ENCODE data around the gene FICD.

The FICD gene

DNA sequence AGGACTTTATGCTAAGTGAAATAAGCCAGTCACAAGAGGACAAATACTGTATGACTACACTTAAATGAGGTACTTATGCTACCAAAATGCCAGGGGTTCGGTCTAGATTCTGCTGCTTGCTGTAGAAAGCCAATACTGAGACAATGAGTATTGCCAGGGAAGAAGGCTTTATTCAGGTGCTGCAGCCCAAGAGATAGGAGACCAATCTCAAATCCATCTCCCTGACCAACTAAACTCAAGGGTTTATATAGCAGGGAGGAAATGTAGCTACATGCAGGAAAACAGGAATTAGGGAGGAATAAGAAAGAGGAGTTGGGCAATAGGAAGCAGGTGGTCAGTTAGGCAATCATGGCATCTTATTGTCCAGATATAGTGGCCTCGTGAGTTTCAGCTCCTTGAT is 12.2 kb upstream of the FICD start:
- no peak for DNase-seq (ENCODE audit: low spot score)

DNA sequence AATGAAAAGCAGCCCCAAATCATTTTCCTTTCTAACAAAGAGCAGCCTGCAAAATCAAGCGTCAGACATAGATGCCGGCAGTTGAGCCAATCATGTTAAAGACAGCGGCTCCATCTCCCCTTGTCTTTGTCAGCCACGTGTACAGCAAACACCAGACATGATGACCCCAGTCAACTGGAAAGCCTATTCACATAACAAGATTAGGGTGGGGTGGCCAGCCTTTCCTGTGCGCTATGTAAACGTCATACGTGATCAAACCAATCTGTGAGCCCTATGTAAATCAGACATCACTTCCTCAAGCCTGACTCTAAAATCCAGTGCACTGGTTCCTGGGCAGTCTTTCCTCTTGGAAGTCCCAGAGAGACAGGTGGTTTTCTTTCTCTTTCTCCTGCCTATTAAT is 9.9 kb upstream of the FICD start:
- DNase-seq (ENCODE audit: low spot score) = no peak

DNA sequence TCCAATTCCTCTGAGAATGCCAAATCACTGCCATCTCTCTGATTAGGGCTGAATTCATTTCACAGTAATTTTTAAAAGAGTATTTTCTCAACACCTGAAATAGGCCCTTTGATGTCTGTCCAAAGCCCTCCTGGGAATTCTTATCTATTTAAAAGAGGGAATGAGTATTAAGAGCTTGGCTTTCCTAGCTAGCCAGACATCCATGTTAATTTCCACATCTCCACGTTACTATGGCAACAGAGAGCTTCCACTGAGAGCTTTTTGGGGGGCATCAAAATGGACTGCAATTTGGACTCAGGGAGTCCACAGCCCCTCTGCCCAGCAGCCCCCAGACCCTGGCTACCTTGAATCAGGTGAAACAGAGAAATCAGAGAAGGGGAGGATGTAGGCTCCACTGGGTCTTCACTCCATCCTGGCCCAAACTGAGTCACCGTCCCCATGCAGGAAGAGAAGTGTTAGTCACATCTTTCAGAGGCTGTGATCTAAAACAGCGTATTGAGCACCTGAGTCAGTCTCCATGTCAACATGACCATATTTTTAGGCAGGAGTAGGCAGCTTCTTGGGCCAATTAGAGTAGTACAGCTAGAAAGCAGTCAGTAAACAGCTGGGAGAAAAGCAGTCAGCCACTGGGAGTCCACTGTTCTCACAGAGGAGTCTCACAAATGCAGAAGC is 7.0 kb upstream of the FICD start:
- DNase-seq (ENCODE audit: low spot score) = no peak

DNA sequence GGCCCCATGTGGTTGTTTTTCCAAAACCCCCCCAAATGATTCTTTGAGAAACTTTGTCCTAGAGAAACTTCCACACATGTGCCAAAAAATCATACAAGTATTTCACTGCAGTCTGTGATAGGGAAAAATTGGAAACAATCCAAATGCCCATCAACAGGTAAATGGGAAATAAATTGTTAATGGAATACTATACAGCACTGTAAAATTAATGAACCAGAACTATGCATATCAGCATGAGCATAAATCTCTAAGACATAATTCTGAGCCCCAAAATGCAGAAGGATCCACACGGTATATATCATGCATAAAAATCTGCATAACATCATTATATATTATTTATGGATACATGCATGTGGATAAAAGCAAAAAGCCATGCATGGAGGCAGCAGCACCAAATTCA is 5.3 kb upstream of the FICD start:
- no peak for DNase-seq (ENCODE audit: low spot score)

DNA sequence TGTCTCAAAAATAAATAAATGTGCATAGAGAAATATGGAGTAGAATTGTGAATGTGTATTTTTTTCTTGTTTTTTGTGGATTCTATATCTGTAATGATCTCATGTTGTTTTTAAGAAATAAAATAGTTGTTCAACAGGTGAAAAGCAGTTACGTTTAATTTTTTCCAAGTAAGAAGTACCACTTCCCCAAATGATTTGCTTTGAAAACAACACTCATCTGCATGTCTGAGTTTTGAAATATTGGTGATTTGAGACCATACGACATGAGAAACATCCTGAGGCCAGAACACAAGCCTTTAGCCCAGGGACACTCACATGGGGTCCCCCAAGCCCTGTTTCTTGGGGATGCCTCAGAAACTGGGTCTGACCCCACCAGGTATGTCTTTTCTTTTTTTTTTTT is 4.2 kb upstream of the FICD start:
- no peak for DNase-seq (ENCODE audit: low spot score)

DNA sequence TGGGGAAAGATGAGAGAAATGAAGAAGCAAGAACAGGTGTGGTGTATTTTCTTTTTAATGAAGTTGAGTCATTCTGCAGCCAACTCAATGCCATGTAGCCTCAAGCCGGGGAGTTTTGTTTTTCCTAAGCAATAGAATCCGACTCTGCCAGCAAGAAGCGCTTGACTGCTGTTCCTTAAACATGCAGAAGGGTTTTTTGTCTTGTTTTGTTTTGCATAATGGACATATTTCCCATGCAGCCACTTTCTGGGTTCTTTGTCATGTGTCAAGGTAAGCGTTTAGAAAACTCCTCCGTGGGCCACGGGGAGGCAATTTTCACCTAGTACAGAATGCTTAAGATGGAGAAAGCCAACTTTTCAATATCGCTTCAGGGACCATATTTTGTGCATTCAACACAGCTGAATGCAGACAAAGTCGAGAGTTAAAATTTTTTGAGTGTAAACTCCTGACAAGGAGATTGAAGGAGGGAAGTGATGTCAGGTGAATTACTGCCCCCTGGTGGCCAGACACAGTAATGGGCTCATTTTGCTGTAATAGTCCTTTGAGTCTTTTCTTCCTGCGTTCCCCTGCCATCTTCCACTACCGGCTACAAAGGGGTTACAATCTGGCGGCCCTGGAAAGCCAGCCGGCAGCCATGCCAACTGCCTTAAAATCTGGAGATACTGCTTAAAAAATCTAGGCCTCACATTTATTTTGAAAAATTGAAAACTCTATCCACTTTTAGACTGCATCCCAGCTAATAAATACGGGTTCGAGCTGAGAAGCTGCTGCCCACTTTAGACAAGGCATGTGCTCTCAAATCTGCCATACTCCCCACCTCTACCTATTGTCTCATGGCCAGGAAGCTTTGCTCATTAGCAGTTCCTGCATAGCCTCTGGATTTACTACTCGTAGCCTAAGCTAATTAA is 3.2 kb upstream of the FICD start:
- DNase-seq (ENCODE audit: low spot score) = peak; percentile 40

DNA sequence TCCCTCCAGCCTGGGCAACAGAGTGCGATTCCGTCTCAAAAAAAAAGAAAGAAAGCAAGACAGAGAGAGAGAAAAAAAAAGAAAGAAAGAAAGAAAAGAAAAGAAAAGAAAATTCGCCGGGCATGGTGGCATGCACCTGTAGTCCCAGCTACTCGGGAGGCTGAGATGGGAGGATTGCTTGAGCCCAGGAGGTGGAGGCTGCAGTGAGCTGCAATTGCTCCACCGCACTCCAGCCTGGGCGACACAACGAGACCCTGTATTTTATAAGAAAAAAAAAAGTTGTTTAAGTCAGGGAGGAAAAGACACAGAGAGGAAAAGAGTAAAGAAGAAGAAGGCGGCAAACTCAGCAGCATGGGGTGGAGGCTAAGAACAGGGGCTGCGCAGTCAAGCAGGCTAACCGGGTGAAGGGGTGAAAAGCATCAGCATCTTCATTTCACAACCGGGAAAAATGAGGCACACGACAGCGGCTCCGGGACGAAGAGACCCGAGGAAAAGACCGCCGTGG is 557 bp upstream of the FICD start:
- DNase-seq (ENCODE audit: low spot score) = no peak

DNA sequence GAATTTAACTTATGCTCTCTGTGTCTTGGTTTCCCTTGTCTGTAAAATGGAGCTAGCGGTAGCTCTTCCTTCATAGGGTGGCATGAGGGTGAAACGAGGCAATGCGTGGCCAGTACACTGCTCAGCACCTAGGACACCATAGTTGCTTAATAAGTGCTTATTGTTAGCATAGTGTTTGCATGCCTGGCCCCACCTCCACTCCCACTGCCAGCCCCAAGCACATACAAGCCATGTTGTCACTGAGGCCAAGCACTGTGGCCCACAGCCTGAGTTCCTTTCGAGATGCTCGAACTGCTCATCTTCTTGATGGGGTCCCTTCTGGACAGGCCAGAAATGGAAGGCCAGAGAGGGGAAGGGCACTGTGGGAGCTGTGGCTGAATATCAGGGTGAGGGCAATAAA is 839 bp downstream of the FICD start:
- DNase-seq (ENCODE audit: low spot score) = no peak

DNA sequence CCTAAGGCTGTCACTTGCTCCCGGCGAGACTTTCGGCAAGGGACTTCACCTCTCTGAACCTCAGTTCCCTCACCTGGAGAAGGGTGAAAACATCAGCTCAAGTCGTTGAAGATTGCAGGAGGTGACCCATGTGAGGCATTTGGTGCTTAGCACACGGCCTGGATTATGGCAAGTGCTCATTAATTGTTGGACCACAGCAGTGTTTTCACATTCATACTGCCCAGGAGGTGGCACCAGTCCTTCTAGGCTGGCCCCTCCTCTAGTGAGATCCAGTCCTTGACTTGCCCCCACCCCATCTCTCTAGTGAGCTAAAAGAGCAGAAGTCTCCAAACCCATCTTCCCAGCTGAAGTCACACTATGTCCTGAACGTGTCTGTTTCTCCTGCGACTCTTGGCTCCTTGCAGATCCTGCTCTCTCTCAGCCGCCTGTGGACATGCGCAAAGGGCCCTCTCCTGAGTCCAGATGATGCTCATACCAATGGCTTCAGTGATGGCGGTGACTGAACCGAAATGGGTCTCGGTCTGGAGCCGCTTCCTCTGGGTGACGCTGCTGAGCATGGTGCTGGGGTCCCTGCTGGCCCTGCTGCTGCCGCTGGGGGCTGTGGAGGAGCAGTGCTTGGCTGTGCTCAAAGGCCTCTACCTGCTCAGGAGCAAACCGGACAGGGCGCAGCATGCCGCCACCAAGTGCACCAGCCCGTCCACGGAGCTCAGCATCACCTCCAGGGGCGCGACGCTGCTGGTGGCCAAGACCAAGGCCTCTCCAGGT is 1.6 kb downstream of the FICD start:
- DNase-seq (ENCODE audit: low spot score) = no peak

DNA sequence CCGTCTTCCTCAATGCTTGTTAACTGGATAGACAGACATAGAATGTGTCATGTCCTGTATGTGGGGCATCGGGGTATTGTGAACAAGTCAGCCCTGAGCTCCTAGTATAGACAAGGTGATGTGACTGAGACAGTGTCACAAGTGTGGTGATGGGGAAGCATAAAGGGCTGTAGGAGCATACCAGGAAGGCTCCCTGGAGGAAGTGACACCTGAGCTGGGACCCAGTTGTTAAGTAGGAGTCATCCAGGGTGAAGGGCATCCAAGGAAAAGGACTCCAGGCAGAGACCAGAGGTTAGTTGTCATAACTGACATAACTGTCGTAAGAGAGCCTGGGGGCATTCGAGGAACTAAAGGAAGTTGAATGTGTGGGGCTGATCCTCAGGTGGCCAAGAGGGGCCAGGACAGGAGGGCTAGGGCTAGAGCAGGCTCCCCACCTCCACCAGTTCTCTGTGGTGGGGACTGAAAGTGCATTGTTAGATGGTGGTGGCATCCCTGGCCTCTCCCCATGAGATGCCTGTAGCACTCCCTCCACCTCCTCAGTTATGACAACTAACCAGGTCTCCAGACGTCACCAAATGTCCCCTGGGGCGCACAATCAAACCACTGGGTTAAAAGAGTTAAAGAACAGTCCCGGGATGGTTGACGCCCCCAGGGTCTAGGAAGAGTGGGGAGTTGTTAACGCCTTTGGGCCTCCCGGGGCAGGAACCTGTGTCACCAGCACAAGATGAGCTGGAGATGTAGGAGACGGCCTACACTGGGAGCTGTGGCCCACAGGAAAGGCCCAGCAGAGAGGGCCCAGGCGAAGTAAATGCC is 2.4 kb downstream of the FICD start:
- DNase-seq (ENCODE audit: low spot score) = no peak

DNA sequence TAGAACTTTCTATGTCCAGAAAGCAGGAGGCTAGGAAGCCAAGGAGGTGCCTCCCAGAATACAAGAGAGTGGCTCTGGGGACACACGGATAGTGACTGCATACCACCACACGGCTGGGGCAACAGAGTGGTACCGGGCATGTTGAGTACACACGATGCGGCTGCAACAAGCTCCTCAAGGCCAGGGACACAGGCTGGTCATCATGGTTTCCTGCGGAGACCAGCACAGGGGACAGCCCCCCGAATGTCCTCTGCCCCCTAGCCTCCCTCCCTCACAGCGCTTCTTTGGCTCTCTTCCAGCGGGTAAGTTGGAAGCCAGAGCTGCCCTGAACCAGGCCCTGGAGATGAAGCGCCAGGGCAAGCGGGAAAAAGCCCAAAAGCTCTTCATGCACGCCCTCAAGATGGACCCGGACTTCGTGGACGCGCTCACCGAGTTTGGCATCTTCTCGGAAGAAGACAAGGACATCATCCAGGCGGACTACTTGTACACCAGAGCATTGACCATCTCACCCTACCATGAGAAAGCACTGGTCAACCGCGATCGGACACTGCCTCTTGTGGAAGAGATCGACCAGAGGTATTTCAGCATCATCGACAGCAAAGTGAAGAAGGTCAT is 3.1 kb downstream of the FICD start:
- DNase-seq (ENCODE audit: low spot score) = no peak

DNA sequence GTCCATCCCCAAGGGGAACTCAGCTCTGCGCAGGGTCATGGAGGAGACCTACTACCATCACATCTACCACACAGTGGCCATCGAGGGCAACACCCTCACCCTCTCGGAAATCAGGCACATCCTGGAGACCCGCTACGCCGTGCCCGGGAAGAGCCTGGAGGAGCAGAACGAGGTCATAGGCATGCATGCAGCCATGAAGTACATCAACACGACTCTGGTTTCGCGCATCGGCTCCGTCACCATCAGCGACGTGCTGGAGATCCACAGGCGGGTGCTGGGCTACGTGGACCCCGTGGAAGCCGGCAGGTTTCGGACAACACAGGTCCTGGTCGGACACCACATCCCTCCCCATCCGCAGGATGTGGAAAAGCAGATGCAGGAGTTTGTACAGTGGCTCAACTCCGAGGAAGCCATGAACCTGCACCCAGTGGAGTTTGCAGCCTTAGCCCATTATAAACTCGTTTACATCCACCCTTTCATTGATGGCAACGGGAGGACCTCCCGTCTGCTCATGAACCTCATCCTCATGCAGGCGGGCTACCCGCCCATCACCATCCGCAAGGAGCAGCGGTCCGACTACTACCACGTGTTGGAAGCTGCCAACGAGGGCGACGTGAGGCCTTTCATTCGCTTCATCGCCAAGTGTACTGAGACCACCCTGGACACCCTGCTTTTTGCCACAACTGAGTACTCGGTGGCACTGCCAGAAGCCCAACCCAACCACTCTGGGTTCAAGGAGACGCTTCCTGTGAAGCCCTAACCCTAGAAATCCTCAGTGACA is 3.8 kb downstream of the FICD start:
- DNase-seq (ENCODE audit: low spot score) = no peak

DNA sequence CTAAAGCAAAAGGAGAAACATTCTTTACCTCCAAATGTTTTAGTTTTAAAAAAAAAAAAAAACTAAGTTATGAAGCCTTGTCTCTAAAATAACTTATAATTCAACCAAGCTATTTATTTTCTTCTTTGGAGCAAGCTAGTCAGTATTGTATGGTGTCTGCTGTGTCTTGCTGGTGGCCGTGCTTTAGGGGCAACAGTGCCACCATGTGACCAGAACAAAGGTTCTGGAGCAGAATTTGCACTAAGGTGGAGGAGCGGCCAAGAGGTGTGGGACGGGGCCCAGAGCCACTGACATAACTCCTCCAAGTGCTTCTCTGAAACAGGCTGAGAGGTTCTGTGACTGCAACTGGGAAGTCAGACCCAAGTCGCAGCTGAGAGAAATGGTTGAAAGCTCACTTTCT is 4.5 kb downstream of the FICD start:
- DNase-seq (ENCODE audit: low spot score) = peak; percentile 29

DNA sequence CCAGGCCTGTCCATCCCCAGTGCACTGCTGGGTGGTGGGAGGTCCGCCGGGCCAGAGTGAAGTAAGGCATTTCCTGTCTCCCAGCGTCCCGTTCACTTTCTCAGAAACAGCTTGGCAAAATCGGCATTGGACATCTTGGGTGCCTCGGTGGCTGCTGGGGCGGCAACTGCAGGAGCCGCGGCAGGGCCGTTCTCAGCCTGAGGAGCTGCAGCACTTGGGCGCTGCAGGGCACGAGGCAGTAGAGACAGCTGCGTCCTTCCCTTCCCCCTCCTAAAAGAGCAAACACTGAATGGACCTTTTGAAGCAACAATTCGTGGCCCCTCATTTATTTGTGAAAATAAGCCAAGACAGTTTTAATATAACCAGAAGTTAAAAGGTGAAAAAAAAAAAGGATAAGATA is 8.3 kb downstream of the FICD start:
- DNase-seq (ENCODE audit: low spot score) = no peak

DNA sequence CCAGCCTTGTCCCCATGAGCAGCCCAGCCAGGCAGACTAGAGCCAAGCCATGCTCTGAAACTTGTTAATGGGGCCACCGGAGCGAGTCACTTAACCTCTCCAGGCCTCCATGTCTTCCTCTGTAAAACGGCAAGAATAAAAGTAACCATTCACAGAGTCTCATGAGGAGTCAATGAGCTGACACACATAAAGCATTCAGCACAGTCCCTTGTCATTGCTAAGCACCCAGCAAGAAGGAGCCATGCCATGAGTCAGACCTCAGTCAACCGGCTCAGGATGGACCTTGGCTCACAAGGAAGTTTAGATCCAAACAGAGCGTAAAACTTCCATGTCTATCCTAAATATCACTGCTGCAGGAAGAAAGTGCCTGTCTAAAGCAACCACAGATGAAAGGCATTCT is 10.6 kb downstream of the FICD start:
- DNase-seq (ENCODE audit: low spot score) = no peak

DNA sequence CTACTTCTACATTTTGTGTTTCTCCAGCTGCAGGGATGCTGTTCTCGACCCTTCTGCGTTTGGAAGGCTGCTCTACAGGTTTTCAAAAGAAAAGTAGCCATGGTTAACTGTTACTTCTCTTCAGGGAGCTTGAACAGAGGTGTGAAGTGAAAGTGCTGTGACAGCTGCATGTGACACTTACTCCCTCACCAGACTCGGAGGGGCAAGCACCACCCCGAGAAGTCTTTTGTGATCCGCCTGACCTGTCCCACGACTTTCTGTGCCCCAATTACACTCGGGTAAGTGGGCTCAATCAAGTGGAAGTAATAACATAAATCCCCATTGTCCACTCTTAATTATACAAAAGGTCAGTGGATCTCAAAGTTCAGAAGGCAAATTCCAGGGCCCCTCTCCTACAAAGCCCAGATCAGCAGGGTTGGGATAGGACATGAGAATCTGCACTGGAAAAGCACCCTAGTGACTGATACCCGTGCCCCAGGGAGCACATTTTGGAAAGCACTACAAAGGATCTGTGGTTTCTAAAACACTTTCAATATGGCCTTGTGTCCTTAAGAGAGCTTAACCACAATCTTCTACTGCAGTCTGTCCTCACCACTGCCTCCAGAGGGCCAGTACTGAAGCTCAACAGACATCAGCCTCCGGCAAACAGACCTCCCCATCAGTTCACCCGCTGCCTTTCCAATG is 11.5 kb downstream of the FICD start:
- DNase-seq (ENCODE audit: low spot score) = no peak

DNA sequence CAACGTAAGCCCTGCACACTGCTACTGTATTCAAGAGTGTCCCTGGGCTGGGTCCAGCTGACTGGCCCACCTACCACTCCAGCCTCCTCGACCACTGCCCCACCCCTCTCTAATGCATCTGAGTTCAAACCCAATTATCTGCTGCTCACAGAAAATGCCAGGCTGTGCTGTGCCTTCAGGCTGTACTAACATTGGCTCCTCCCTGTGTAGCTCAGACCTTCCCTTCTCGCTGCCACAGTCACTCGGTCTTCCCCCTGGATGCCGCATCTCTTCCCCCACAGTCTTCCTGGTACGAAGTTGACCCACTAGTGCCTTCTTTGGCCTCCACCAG is 12.1 kb downstream of the FICD start:
- no peak for DNase-seq (ENCODE audit: low spot score)

DNA sequence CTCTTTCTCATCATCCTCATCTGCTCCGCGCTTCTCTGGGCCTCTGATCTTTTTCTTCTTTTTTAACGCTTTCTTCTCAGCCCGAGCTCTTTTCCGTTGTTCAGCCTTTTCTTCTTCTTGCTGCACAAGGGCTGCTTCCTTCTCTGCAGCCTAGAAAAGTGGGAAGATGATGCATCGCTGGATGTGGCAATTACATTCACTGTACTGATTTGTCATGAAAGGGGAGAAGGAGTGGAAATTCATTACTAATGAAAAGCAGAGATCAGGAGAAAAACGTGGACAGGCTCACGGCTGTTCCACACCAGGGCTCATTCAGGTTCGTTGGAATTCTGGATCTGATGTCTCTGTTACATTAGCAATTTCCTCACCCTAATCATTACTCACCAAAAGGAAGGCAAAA is 15.1 kb downstream of the FICD start:
- no peak for DNase-seq (ENCODE audit: low spot score)

DNA sequence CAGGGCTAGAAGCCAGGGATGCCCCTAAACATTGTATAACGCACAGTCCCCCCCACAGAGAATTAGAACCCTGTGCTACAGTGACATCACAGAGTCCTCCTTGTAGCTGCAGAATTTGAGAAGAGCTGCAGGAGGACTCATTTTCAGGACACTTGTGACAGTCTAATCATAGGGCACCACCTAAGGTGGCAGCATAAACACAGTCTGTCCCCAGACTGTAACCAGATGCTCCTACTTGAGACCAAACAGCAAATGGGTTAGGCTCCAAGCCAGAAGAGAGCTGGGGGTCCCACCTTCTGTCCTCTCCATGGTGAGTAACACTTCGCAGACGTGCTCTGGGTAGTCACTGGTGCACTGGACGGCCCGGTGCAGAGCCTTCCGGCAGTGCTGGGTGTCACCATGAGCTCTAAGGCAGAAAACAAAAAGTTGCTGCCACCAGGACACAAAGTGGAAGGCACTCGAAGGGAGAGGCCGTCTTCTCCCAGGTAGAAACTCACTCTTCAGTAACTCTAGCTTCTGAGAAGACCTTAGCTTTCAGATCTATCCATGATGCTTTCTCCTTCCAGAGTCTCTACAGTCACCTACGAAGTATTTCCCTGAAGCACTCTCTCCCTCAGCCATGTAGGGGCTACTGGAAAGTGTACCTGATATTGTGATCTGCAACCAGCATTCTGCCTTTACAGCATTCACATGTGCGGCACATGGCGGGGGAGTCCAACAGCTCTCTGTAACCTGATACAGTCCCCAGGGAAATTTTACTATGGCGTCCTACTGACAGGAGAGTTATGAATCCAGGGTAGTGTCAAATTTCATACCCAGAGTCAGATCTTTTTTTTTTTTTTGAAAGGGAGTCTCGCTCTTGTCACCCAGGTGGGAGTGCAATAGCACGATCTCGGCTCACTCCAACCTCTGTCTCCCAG is 17.1 kb downstream of the FICD start:
- DNase-seq (ENCODE audit: low spot score) = no peak

Measured in HuH-7.5 (cell line).